ENCODE data around the gene RAP1B. TPM values are rescaled to one million over a fixed set of nuclear protein-coding genes. Genes with fewer than 3 reads are reported as not detected.

The RAP1B gene
- total RNA-seq, 6 experiments from 2014 or later, result 179 to 221 (median 213) TPM

GRCh38 chr12:68614105-68614679, 3.5 kb downstream of the RAP1B start:
- Mint-ChIP-seq H3K4me1 (ENCODE audit: low read depth) (peaks cover 67% of the 10 kb centered on the region), H3K36me3 (ENCODE audit: low read depth) (peaks cover 52% of the 10 kb centered on the region), H3K27ac (peak overlapping the region; percentile 61), H3K27me3 (ENCODE audit: insufficient read depth) (0 out of 2 replicates have a peak, but pooled peaks cover 3% of the 10 kb centered on the region), H3K4me3 (peak overlapping the region; percentile 77), H3K9me3 (no peaks in the 10 kb centered on the region)
- no peak for DNase-seq
- no peak for TF ChIP-seq CTCF (IDR thresholded peaks at IDR 0.05)

GRCh38 chr12:68614769-68615168, 4.1 kb downstream of the RAP1B start:
- no peaks in the 10 kb centered on the region for H3K9me3 Mint-ChIP-seq
- DNase-seq, result no peak
- peak overlapping the region; percentile 61 for H3K27ac Mint-ChIP-seq
- peaks cover 52% of the 10 kb centered on the region for H3K36me3 Mint-ChIP-seq (ENCODE audit: low read depth)
- 0 out of 2 replicates have a peak, but pooled peaks cover 3% of the 10 kb centered on the region for H3K27me3 Mint-ChIP-seq (ENCODE audit: insufficient read depth)
- peaks cover 69% of the 10 kb centered on the region for H3K4me1 Mint-ChIP-seq (ENCODE audit: low read depth)
- peak overlapping the region; percentile 77 for H3K4me3 Mint-ChIP-seq
- no peak for TF ChIP-seq CTCF (IDR thresholded peaks at IDR 0.05)

GRCh38 chr12:68617160-68617926, 6.6 kb downstream of the RAP1B start:
- peak overlapping the region; percentile 72 for H3K27ac Mint-ChIP-seq
- no peaks in the 10 kb centered on the region; the same call in 1 of the 2 replicates for H3K27me3 Mint-ChIP-seq (ENCODE audit: insufficient read depth)
- H3K9me3 Mint-ChIP-seq, result no peaks in the 10 kb centered on the region
- peak; percentile 41 for DNase-seq
- peak overlapping the region; percentile 30; the same call in 1 of the 2 replicates for H3K4me3 Mint-ChIP-seq
- peaks cover 83% of the 10 kb centered on the region for H3K4me1 Mint-ChIP-seq (ENCODE audit: low read depth)
- no peak for TF ChIP-seq CTCF (IDR thresholded peaks at IDR 0.05)
- peaks cover 45% of the 10 kb centered on the region for H3K36me3 Mint-ChIP-seq (ENCODE audit: low read depth)

- TF ChIP-seq CTCF (IDR thresholded peaks at IDR 0.05), result no peak
- Mint-ChIP-seq H3K4me3 (no peak overlapping the region), H3K4me1 (ENCODE audit: low read depth) (peaks cover 83% of the 10 kb centered on the region)
Measured at GRCh38 chr12:68619541-68619940, 8.8 kb downstream of the RAP1B start.

GRCh38 chr12:68620519-68621471, 10.1 kb downstream of the RAP1B start:
- peaks cover 35% of the 10 kb centered on the region for H3K36me3 Mint-ChIP-seq (ENCODE audit: low read depth)
- H3K4me1 Mint-ChIP-seq (ENCODE audit: low read depth), result peaks cover 79% of the 10 kb centered on the region
- DNase-seq, result no peak
- peak overlapping the region; percentile 4; the same call in 1 of the 2 replicates for H3K4me3 Mint-ChIP-seq
- peak overlapping the region; percentile 17 for H3K27ac Mint-ChIP-seq
- TF ChIP-seq CTCF (IDR thresholded peaks at IDR 0.05), result no peak
- H3K9me3 Mint-ChIP-seq, result no peaks in the 10 kb centered on the region
- no peaks in the 10 kb centered on the region; the same call in 1 of the 2 replicates for H3K27me3 Mint-ChIP-seq (ENCODE audit: insufficient read depth)

More at GRCh38 chr12:68619541-68619940, 8.8 kb downstream of the RAP1B start:
- H3K9me3 Mint-ChIP-seq, result no peaks in the 10 kb centered on the region
- H3K27me3 Mint-ChIP-seq (ENCODE audit: insufficient read depth), result no peaks in the 10 kb centered on the region; the same call in 1 of the 2 replicates
- H3K27ac Mint-ChIP-seq, result no peak overlapping the region
- H3K36me3 Mint-ChIP-seq (ENCODE audit: low read depth), result peaks cover 37% of the 10 kb centered on the region
- no peak for DNase-seq

Measured in HFFc6 (cell line).